HG03378 (cell line): ENCODE data around the gene LMCD1.
A peak's percentile ranks its signal among the peaks of the same experiment; 100 is the strongest.

Source experiments
- ATAC-seq: cut with Tn5 transposase; IDR thresholded peaks from one replicate; pipeline ENCODE4 v1.9.1; 2021; ENCODE audit warnings: mild to moderate bottlenecking, moderate library complexity; ENCODE audit not compliant: unreplicated experiment

Gene LMCD1

DNA sequence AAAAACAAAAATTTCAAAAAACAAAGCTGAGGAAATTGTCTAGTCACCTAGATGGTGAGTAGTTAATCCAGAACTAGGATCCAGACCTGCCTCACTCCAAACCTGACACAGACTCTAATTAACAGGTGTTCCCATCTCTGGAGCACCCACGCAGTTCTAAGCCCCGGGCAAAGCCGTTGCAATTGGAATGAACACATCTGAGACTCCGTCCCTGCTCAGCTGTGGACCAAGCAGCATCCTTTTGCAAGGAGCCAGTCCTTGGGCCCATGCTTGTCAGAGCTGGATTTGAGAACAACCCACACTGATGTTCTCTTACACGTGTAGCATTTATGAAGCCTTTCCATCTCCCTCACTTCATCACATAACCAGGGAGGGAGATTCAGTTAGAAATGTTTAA, 54.8 kb downstream of the LMCD1 start:
- ATAC-seq, result no peak

DNA sequence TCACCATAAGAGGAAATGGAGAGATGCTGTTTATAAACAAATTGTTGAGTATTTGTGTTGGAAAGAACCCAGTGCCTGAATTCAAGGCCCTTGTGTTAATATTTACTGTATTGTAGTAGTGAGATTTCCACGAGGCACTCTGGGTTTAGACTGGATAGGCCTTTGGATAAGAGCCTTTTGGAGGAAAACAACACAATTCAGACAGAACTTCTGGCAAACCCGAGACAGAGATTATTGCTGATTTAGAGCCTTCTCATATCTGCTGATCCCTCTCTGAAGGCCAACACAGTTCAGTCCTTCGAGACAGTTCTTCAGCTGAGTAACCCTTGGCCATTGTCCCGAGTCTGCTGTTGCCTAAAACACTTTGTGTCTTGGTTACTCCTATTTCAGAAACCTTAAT, 55.7 kb downstream of the LMCD1 start:
- ATAC-seq, result no peak

DNA sequence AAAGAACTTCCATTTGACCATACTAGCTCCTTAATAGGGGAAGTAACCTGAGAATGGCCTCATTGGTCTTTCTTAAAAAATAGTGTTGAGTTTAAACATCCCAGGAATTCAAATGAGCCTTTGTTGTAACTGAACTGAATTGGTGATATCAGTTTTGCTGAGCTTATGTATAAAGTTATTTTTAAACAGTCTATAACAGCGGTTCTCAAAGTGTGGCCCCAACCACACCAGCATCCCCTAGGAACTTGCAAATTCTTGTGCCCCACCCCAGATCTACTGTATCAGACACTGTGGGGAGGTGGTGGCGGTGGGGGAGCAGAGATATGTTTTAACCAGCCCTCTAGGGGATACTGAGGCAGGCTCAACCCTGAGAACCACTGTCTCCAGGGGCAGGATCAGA, 57.0 kb downstream of the LMCD1 start:
- no peak for ATAC-seq

DNA sequence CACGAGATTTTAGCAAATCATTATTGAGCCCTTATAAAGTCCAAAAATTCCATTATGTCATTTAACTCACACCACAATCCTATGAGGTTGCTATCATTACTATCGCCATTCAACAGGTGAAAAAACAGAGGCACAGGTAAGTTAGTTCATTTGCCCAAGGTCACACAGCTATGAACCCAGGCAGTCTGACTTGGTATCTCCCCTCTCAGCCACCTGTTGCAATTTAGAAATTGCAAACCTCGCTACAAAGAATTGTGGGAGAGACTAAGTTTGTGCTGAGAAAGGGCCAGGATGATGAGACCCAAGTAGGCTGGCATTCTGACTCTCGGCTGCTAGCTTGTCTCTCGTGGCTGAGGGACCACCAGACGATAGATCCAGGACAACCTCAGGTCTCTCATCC, 57.7 kb downstream of the LMCD1 start:
- no peak for ATAC-seq

DNA sequence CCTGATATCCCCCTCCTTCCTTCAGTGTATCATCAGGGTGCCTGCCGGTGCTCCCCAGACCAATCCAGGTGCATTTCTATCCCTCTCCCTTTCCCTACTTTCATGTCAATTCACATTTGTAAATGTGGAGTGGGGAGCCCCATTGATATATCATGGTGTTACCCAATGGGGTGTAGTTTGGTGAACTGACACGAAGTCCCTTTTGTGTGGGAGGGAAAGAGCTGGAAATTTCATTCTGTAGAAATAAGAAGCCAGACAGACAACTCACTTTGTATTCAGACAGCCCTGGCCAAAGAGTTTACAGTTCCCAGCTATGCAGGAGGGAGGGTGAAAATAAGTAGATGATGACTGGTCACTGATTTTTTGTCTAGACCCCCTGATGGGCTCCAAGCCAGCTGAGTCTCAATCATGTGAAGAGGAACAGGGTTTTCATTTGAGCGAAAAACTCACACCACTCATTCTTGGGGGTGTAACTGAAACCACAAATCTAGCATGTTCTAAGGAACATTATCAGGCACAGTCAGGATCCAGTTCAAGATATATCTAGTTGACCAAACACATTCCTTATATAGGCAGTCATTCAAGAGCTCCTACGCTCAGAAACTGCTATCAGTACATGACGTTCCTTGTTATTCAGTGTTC, 58.9 kb downstream of the LMCD1 start:
- no peak for ATAC-seq

DNA sequence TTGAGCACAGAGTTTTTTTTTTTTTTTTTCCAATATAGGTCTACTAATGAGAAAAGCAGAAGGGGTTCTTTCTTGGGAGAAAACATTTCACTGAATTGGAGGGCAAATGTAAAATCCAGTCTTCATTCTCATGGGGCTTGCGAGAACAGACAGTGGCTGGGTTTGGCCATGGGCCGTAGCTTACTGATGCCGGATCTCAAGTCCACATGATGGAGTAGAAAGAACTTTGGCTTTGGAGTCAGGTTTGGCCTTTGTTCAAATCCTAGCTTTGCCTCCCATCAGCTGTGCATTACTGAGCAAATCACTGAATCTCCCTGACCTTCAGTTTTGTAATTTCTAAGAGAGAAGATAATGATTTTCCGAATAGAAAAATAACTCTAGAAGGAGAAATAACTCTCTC, 59.7 kb downstream of the LMCD1 start:
- no peak for ATAC-seq

DNA sequence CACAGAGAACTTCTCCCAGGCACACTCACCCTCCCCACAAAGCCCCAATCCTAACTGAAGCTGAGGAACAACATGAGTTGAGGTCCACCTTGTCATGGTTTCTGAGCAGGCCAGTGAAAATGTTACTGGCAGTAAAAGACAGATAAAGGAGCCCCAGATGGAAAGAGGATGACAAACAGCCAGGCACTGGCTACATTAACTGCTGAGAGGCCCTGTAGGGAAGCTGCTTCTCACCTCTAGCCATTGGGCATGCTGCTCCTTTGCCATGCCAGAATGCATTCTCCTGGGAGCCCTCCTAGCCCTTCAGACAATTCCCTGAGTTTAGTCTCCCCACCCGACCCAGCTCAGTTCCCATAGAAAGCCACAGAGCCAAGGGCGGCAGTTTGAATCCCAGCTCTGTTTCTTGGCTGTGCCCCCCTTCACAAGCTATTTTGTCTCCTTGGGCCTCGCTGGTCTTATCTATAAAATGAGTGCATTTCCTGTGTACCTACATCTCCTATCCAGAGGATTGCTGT, 60.5 kb downstream of the LMCD1 start:
- ATAC-seq, result no peak

DNA sequence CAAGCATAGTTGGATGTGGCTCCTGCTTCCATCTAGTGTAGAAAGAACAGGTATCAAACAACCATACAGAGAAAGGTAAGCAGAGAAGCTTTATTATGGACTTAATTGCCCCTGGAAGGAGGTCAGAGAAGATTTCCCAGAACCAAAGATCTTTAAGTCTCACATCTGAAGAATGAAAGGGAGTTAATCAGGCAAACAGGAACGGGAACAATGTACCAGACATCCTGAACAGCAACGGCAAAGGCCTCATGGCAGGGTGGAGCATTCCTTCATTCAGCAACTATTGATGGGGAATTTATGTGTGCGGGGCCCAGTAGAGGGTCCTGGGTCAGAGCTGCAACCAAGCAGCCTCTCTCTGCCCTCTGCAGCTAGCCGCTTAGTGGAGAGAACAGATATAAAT, 61.5 kb downstream of the LMCD1 start:
- no peak for ATAC-seq

DNA sequence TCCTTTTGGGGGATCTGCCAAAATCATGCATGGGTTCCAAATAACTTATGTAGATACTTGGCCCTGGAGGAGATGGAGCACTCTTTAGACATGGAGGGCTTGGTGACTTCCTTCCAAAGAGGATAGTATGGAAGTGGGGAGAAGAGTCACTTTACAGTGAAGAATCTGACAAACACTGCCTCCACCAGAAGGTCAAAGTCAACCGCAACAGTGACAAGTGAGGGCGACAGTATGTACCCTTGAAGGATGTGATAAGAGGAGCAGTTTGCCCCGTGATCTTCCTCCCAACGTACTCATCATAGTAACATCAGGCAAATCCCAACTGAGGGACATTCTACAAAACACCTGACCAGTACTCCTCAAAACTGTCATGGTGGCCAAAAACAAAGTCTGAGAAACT, 62.0 kb downstream of the LMCD1 start:
- no peak for ATAC-seq

DNA sequence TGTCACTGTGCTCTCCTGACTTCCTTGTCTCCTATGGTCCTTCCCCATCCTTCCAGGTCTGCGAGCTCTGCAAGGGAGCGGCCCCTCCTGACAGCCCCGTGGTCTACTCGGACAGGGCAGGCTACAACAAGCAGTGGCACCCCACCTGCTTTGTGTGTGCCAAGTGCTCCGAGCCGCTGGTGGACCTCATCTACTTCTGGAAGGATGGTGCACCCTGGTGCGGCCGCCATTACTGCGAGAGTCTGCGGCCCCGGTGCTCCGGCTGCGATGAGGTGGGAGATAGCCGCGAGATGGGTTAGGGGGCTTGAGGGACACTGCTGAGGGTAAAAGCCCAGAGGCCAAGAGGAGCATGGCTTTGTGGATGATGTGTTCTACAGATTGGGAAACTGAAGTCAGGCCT, 63.8 kb downstream of the LMCD1 start:
- ATAC-seq, result no peak

DNA sequence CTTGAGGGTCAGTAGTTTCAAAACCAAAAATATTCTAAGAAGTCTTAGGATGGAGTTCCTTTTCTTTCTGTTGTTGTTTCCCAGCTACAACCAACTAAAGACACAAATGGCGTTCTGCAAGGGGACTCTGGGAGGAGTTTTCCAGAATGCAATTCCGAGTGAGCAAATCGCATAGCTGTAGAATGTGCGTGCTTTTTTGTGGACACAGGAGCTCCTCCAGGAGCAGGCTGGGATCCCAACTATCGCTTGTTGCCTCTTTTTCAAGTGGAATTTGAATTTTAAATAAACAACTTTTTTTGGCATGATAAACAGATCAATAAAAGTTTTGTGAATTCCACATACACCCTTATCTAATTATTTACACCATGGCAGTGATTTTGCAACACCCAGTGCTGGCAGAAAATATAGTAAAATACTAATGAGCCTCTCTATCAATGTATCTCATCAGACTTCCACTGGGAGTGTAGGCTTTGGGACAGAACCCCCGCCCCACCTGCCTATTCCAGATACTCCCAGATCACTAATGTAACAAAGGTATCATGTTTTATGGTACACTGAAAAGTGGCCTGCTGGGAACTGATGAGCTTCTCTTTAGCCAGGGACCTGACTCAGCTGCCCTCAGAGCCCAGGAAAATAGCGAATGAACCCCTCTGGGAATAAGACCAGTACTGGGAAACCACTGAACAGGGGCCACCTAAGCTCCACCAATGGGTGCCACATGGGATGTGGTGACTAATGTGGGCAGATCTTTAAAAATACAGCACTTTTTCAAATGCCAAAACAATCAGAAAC, 66.4 kb downstream of the LMCD1 start:
- no peak for ATAC-seq

DNA sequence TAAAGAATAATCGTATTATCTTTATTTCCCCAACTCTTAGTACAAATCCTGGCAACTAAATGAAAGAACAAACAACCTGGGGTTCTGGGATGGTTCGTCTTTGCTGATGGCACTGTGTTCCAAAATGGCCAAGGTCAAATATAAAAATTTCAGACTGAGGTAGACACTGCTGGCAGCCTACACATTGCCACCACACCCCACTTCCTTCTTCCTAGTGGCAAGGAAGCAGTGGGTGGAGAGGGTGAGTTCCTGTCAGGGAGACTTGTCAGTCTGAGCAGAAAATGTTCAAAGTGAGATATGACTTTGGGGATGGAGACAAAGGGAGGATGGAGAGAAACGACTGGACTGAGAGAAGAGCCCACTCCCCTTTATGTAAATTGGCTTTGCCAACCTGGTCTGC, 69.6 kb downstream of the LMCD1 start:
- ATAC-seq, result no peak

DNA sequence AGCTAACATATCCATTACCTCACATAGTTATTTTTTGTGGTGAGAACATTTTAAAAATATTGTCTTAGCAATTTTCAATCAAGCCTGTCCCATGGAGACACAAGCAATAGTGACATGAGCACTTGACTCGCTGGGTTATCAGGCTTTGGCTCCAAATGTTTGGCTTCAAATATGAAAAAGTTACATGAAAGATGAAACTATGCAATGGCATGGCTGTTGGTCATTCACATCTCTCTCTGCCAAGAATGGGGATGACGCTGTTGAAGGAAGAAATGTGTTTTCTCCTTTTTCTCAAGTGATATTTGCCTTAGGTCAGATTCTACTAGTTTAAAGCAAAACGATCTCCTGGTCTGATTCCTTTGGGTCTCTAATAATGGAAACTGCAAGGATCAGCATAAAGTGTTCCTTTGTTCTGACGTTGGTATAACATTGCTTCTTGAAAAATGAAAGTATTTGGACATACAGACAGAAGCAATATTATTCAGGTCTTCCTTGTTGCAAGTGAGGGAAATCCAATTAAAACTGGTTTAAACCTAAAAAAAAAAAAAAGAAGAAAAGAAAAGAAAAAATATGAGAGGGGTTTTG, 71.8 kb downstream of the LMCD1 start:
- ATAC-seq, result no peak

DNA sequence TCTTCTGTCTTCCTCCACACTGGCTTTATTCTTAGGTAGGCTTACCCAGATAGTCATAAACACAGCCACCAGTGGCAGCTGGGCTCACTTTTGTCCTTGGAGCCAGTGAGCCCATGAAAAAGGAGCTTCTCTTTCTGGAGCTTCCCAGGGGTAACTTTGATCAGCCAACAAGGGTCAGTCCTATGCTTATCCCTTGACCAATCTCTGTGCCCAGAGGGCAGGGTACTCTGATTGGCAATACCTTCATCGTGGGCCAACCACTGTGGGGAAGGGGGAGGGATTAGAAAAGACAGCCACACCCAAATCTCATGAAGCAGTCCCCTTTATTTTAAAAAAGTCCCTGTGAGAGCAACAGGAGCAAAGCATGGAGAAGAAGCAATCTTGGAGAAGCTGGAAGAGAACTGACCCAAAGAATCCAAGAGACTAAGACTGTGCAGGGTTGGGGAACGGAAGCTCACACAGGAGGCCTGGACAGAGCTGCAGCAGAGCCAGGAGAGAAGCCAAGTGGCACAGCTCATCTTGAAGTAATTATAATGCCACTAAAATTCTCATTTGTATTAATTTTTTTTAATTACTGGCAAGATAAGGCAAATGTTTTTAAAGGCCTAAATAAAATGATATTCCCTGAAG, 72.5 kb downstream of the LMCD1 start:
- ATAC-seq, result no peak

DNA sequence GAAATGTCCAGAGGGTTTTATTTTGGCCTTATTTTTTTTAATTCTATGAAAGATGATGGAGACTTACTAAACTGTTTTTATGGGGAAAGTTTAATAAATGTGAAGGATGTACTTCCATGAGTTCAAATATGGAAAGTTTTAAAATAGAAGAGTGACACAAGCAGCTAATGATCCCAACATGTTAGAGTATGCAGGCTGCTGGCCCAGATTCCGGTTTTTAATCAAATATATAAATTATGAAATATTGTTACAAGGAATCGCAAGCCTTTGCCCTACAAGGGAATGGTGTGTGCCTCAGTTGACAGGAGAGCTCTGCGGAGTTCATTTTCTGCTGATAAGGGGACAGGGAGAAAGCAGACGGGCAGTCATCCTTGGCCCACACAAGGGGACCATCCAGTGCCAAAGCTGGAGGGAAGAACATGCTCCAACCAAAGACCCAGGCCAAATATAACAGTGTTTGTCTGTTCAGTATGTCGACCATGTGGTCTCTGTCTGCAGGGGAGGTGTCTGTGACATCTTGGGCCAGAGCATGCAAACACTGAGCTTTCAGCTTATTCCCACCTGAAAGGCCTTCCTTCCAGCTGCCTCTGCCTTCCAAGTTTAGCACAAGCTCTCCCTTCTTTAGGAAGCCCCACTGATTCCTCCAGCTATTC, 73.2 kb downstream of the LMCD1 start:
- no peak for ATAC-seq

DNA sequence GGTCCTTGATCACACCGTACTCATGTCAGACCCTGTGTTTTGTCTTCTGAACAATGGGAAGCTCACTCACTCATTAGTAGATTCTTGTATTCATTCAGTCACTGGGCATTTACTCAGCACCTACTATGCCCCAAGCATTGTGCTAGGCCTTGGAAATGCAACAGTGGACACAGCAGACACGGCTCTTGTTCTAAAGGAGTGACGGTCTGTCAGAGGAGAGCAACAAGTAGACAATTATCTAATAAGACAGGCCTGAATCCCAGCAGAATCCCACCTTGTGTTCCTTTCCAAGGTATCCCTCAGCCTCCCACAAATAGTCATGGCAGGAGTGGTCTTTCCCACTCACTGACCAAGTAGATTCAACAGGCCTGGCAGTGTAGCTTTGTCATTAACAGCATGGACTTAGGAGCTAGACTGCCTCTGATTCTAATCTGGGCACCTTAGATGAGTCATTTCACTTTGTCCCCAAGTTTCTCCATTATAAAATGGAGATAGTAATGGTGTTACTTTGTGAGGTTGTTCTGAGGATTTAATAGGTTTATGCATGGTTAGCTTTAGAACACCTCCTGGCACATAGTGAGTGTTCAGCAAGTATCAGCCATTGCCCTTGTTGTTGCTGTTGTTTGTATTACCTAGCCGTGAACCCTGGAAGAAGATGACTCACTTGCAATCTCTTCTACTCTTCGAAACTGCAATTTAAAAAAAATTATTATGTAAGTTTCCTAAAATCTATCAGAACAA, 73.9 kb downstream of the LMCD1 start:
- no peak for ATAC-seq

DNA sequence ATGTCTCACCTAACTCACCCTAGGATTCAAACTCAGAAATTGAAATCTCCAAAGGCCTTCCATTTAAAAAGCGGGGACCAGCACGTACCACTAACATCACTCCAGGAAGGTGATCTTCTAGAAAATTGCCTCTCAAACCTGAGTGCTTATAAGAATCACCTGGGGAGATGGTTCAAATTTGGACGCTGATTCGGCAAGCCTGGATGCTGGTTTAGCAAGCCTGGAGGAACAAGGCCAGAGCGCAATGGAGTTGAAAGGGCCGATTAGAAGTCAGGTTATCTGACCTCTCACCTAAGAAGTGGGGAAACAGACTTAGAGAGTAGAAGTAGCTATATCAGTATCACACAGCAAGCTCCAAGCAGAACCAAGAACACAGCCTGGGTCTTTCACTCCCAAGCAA, 74.8 kb downstream of the LMCD1 start:
- ATAC-seq, result no peak

DNA sequence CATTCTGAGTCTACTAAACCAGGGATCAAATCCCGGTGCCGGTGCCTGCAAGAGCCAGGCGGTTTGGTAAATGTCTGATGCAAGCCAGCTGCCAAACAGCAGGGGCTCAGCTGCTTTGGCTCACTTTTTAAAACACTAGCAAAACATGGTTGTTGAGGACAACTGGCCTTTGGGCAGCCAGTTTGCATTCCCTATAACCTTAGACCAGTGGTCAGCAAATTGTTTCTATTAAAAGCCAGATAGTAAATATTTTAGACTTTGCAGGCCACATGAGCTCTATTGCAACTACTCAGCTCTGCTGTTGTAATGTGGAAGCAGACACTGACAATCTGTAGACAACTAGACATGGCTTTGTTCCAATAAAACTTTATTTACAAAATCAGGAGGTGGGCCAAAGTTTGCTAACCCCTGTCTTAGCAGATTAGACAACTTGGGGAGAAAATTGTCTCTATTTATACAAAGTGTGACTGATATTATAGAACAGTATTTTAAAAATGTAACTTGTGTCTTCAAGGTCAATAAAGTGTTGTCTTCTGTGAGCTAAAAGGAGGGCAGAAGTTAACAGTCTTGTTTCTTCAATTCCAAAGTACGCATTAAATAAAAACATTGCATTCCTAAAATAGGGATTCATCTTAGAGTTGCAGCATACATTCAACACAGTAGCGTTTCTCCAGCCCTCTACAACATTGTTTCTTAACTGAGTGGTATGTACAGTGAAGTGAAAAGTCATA, 75.4 kb downstream of the LMCD1 start:
- no peak for ATAC-seq

DNA sequence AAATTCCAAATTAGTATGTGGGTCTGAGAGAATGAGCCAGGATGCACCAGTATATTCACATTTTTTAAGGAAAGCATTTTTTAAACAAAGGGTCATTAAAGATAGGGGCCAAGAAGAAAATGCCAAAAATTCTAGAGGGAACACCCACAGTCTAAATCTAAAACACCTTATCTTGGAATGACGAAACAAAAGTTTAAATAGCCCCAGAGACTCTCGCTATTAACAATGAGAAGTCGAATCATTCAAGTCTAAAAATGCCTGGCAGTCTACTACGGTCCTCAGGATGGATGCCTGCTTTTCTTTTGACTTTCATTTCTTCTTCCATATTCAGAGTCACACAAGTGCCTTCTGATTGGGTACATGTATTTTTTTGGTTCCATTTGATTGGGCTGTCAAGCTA, 76.7 kb downstream of the LMCD1 start:
- no peak for ATAC-seq

DNA sequence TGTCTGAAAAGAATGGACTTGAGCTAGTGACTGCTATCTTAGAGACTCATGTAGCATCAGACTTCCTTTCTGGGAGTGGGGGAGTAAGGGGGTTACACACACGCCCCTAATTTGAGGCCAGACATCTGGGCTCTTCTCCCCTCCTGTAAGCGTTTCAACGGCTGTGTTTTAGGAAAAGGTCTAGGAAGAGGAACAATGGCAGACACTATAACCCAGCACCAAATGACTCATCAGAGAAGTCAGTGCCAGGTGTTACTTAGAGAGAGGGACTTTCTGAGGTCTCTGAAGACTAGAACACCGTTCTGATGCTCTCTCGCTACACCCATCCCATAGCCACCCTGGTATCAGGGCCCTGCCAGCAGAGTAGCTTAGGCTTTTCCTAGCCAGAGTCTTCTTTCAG, 77.5 kb downstream of the LMCD1 start:
- peak; percentile 99 for ATAC-seq
